H9 (cell line): ENCODE measurements around the gene OXTR. TPM values are rescaled to one million over a fixed set of nuclear protein-coding genes. Genes with fewer than 3 reads are reported as not detected.

Experiments used
- DNase-seq: peaks from one replicate; pipeline ENCODE4 v3.0.0-alpha.2; 2017
- H2AFZ ChIP-seq: one replicate; pipeline ENCODE4 v1.6.1; 2013; ENCODE audit warnings: mild to moderate bottlenecking, low read length, control low read depth, moderate library complexity
- H2AK5ac ChIP-seq: 2 replicates; pipeline ENCODE4 v1.6.1; 2013; ENCODE audit warnings: low read length, control low read depth, mixed read lengths; ENCODE audit not compliant: insufficient read length
- H2BK120ac ChIP-seq: one replicate; pipeline ENCODE4 v1.6.1; 2013; ENCODE audit warnings: low read depth, mild to moderate bottlenecking, low read length, control low read depth, inconsistent platforms; ENCODE audit not compliant: poor library complexity, severe bottlenecking
- H2BK12ac ChIP-seq: 2 replicates; pipeline ENCODE4 v1.6.1; 2013; ENCODE audit warnings: low read length, control low read depth, mixed read lengths, low read depth; ENCODE audit not compliant: insufficient read length
- H2BK15ac ChIP-seq: 2 replicates; pipeline ENCODE4 v1.6.1; 2013; ENCODE audit warnings: low read depth, low read length, control low read depth
- H2BK20ac ChIP-seq: one replicate; pipeline ENCODE4 v1.6.1; 2013; ENCODE audit warnings: low read depth, mild to moderate bottlenecking, low read length, control low read depth, inconsistent platforms; ENCODE audit not compliant: poor library complexity, severe bottlenecking
- H2BK5ac ChIP-seq: 2 replicates; pipeline ENCODE4 v1.6.1; 2013; ENCODE audit warnings: low read length, control low read depth, mixed read lengths; ENCODE audit not compliant: insufficient read length
- H3K14ac ChIP-seq: 2 replicates; pipeline ENCODE4 v1.6.1; 2013; ENCODE audit warnings: low read length, control low read depth; ENCODE audit not compliant: insufficient read depth
- H3K18ac ChIP-seq: 2 replicates; pipeline ENCODE4 v1.6.1; 2013; ENCODE audit warnings: low read depth, mild to moderate bottlenecking, mixed read lengths, low read length, control low read depth; ENCODE audit not compliant: insufficient read length
- H3K23ac ChIP-seq: 2 replicates; pipeline ENCODE4 v1.6.1; 2013; ENCODE audit warnings: low read length, control low read depth, mixed read lengths, low read depth; ENCODE audit not compliant: insufficient read length
- H3K23me2 ChIP-seq: 2 replicates; pipeline ENCODE4 v1.6.1; 2013; ENCODE audit warnings: low read depth, mild to moderate bottlenecking, mixed read lengths, low read length, control low read depth; ENCODE audit not compliant: insufficient read length, poor library complexity, severe bottlenecking
- H3K27ac ChIP-seq: 2 replicates; pipeline ENCODE4 v1.5.1; 2013; ENCODE audit warnings: low read length, control low read depth, mixed read lengths, low read depth; ENCODE audit not compliant: insufficient read length
- H3K27me3 ChIP-seq: 2 replicates; pipeline ENCODE4 v1.6.1; 2013; ENCODE audit warnings: low read length, control low read depth, inconsistent platforms; ENCODE audit not compliant: insufficient read depth
- H3K4ac ChIP-seq: 2 replicates; pipeline ENCODE4 v1.6.1; 2013; ENCODE audit warnings: low read depth, mild to moderate bottlenecking, control low read depth, inconsistent platforms, low read length, moderate library complexity
- H3K4me1 ChIP-seq: 2 replicates; pipeline ENCODE4 v1.6.1; 2013; ENCODE audit warnings: low read length, control low read depth, inconsistent platforms; ENCODE audit not compliant: insufficient read depth
- H3K4me2 ChIP-seq: 2 replicates; pipeline ENCODE4 v1.6.1; 2013; ENCODE audit warnings: low read length, control low read depth, mixed read lengths; ENCODE audit not compliant: insufficient read length, insufficient read depth
- H3K56ac ChIP-seq: 2 replicates; pipeline ENCODE4 v1.6.1; 2013; ENCODE audit warnings: low read depth, mild to moderate bottlenecking, mixed read lengths, low read length, control low read depth; ENCODE audit not compliant: insufficient read length
- H3K79me1 ChIP-seq: 2 replicates; pipeline ENCODE4 v1.6.1; 2013; ENCODE audit warnings: low read depth, mild to moderate bottlenecking, moderate library complexity, low read length, control low read depth, inconsistent platforms; ENCODE audit not compliant: insufficient read depth, poor library complexity, severe bottlenecking
- H3K79me2 ChIP-seq: 2 replicates; pipeline ENCODE4 v1.6.1; 2013; ENCODE audit warnings: low read length, control low read depth, inconsistent platforms; ENCODE audit not compliant: insufficient read depth
- H3K9ac ChIP-seq: 2 replicates; pipeline ENCODE4 v1.6.1; 2013; ENCODE audit warnings: low read length, control low read depth, mixed read lengths; ENCODE audit not compliant: insufficient read length; ENCODE audit errors: extremely low read depth
- H3K9me3 ChIP-seq: one replicate; pipeline ENCODE4 v1.6.1; 2013; ENCODE audit warnings: low read depth, low read length, inconsistent platforms; ENCODE audit not compliant: control insufficient read depth
- H3T11ph ChIP-seq: one replicate; pipeline ENCODE4 v1.6.1; 2013; ENCODE audit warnings: mild to moderate bottlenecking, low read length, control low read depth, inconsistent platforms
- H4K20me1 ChIP-seq: one replicate; pipeline ENCODE4 v1.6.1; 2013; ENCODE audit not compliant: control insufficient read depth, insufficient read length, insufficient read depth
- H4K5ac ChIP-seq: 2 replicates; pipeline ENCODE4 v1.6.1; 2013; ENCODE audit warnings: low read depth, mild to moderate bottlenecking, mixed read lengths, low read length, control low read depth; ENCODE audit not compliant: insufficient read length
- H4K8ac ChIP-seq: replicated peaks from 2 replicates; pipeline ENCODE4 v1.6.1; 2013; ENCODE audit warnings: low read length, control low read depth, mixed read lengths, low read depth; ENCODE audit not compliant: insufficient read length
- H4K91ac ChIP-seq: 2 replicates; pipeline ENCODE4 v1.6.1; 2013; ENCODE audit warnings: low read depth, mild to moderate bottlenecking, moderate library complexity, mixed read lengths, low read length, control low read depth; ENCODE audit not compliant: insufficient read length
- H3K27ac Mint-ChIP-seq, 3 experiments: 2 replicates in 2 of 3; 3 replicates in 1 of 3; pipeline ENCODE4 v1.8.0; 2020 to 2021; ENCODE audit warnings: mixed read lengths in 3 of 3, mild to moderate bottlenecking in 1 of 3, moderate library complexity in 1 of 3
- H3K27me3 Mint-ChIP-seq: 2 replicates; pipeline ENCODE4 v1.8.0; 2021; ENCODE audit warnings: low read depth, mild to moderate bottlenecking, moderate library complexity, mixed read lengths
- H3K36me3 Mint-ChIP-seq, 3 experiments: 2 replicates in 2 of 3; 3 replicates in 1 of 3; pipeline ENCODE4 v1.8.0; 2020 to 2021; ENCODE audit warnings: low read depth in 3 of 3, mixed read lengths in 3 of 3; ENCODE audit not compliant: insufficient read depth in 1 of 3
- H3K4me1 Mint-ChIP-seq, 2 experiments: 2 replicates each; pipeline ENCODE4 v1.8.0; 2020; ENCODE audit warnings: mixed read lengths in 2 of 2
- H3K4me3 Mint-ChIP-seq, 2 experiments: 2 replicates in 1 of 2; 3 replicates in 1 of 2; pipeline ENCODE4 v1.8.0; 2020 to 2021; ENCODE audit warnings: mild to moderate bottlenecking in 2 of 2, mixed read lengths in 2 of 2, moderate library complexity in 1 of 2
- H3K9me3 Mint-ChIP-seq, 2 experiments: 2 replicates in 1 of 2; 3 replicates in 1 of 2; pipeline ENCODE4 v1.8.0; 2020; ENCODE audit warnings: mild to moderate bottlenecking in 2 of 2, mixed read lengths in 2 of 2, moderate library complexity in 1 of 2
- WGBS: extraction: QIAGEN DNeasy Blood & Tissue Kit; methylation state at CpG from one replicate; pipeline ENCODE4 v1.1.7; 2013; ENCODE audit warnings: missing lambda C conversion rate, low lambda C conversion rate, mixed read lengths; ENCODE audit not compliant: insufficient read length; ENCODE audit errors: extremely low coverage; 5-methylcytosine and 5-hydroxymethylcytosine counted together
- total RNA-seq: library from RNA; stranded (reverse); gene quantifications from 2 replicates; pipeline ENCODE4 v1.2.1, GENCODE V29; 2021
- TF ChIP-seq, protein P1 (sequence below): fragments of 200-600 bp; sonication (generic); conservative IDR thresholded peaks from 3 replicates; pipeline ENCODE4 v1.8.0; 2021; ENCODE audit warnings: antibody characterized with exemption, mild to moderate bottlenecking

OXTR gene
- total RNA-seq, 1 experiment from 2014 or later = 1.7 TPM

DNA sequence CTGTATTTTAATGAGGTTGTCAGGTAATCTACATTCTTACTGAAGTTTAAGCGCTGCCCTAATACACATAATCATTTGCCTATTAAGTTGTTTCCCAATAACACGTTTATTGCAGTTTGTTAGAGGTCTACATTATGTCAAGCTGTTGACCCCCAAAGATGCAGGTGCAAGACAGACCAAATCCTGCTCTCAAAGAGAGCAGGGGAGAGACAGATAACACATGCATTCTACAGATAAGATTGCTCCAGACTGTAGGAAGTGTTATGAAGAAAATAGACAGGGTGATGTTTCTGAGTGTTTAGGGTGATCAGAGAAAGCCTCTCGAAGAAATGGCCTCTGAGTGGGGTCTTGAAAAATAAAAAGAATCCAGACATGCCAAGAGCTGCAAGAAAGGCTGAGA, 24.8 kb upstream of the OXTR start:
- no peaks in the 10 kb centered on the region for H3K27me3 ChIP-seq
- no peak overlapping the region for H3K9ac ChIP-seq
- no peaks in the 10 kb centered on the region for H3K79me2 ChIP-seq
- H3K79me1 ChIP-seq = no peaks in the 10 kb centered on the region
- no peaks in the 10 kb centered on the region for H3K9me3 ChIP-seq
- H4K20me1 ChIP-seq = no peaks in the 10 kb centered on the region
- H3K9me3 Mint-ChIP-seq = no peaks in the 10 kb centered on the region
- no peaks in the 10 kb centered on the region for H3K36me3 Mint-ChIP-seq
- no peak overlapping the region for H2BK15ac ChIP-seq
- H4K91ac ChIP-seq = no peak overlapping the region
- no peak overlapping the region for H3K4me2 ChIP-seq
- no peak overlapping the region for H2BK5ac ChIP-seq
- H3K14ac ChIP-seq = no peak overlapping the region
- H3K27ac ChIP-seq = no peak overlapping the region
- no peak overlapping the region for H3T11ph ChIP-seq
- TF ChIP-seq, protein P1, sequence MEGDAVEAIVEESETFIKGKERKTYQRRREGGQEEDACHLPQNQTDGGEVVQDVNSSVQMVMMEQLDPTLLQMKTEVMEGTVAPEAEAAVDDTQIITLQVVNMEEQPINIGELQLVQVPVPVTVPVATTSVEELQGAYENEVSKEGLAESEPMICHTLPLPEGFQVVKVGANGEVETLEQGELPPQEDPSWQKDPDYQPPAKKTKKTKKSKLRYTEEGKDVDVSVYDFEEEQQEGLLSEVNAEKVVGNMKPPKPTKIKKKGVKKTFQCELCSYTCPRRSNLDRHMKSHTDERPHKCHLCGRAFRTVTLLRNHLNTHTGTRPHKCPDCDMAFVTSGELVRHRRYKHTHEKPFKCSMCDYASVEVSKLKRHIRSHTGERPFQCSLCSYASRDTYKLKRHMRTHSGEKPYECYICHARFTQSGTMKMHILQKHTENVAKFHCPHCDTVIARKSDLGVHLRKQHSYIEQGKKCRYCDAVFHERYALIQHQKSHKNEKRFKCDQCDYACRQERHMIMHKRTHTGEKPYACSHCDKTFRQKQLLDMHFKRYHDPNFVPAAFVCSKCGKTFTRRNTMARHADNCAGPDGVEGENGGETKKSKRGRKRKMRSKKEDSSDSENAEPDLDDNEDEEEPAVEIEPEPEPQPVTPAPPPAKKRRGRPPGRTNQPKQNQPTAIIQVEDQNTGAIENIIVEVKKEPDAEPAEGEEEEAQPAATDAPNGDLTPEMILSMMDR = no peak
- no peak overlapping the region for H4K5ac ChIP-seq
- no peak overlapping the region for H3K23ac ChIP-seq
- no peak overlapping the region for H3K4me3 Mint-ChIP-seq
- no peak overlapping the region for H2BK12ac ChIP-seq
- no peak overlapping the region for H2AFZ ChIP-seq
- no peak overlapping the region for H2AK5ac ChIP-seq
- H4K8ac ChIP-seq = no peak overlapping the region
- H3K56ac ChIP-seq = no peak overlapping the region
- WGBS = no CpG with 5 or more reads among the region's 3 CpGs
- no peak overlapping the region for H2BK120ac ChIP-seq
- H2BK20ac ChIP-seq = no peak overlapping the region
- H3K27ac Mint-ChIP-seq = no peak overlapping the region; a peak in 1 of 7 replicates
- no peak for DNase-seq
- peaks cover 3% of the 10 kb centered on the region; the same call in 1 of the 2 replicates for H3K27me3 Mint-ChIP-seq
- H3K23me2 ChIP-seq = no peaks in the 10 kb centered on the region
- no peaks in the 10 kb centered on the region for H3K4me1 Mint-ChIP-seq
- no peaks in the 10 kb centered on the region for H3K4me1 ChIP-seq
- no peak overlapping the region for H3K4ac ChIP-seq
- no peak overlapping the region for H3K18ac ChIP-seq
